ENCODE data around the gene TPX2. TPM values are rescaled to one million over a fixed set of nuclear protein-coding genes. Genes with fewer than 3 reads are reported as not detected.
A peak's percentile ranks its signal among the peaks of the same experiment; 100 is the strongest.

TPX2 gene
- total RNA-seq, 2 experiments from 2014 or later: 166 to 175 TPM

DNA sequence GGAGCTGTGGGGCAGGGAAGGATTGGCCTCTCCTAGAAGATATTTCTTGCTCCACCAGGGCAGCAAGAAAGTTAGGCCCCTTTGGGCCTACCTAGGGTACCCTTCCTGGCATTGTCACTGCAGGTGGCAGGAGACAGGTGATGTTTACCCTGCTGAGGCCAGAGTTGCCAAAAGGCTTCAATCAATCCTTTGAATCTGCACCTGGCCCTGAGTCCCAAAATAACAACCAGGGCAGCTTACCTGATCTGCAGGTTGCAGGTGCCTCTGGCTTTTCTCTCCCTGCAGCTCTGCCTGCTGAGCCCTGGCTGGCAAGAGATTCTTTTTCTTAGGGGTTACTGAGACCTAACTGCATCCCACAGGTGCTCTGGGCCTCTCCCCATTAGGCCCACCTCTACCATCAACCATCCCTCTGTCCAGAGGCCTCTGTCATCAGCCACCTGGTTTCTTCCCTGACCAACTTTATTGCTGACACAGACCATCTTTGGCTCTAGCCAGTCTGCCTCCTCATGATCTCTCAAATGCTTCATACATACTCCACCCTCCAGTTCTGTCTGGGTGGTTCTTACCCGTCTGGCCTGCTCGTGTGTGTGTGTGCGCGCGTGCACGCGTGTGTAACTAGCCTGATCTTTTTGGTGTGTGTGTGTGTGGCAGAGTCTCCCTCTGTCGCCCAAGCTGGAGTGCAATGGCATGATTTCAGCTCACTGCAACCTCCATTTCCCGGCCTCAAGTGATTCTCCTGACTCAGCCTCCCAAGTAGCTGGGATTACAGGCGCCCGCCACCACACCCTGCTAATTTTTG, 30.2 kb upstream of the TPX2 start:
- peaks cover 71% of the 10 kb centered on the region for H3K36me3 Mint-ChIP-seq (ENCODE audit: low read depth)
- H3K9me3 Mint-ChIP-seq: no peaks in the 10 kb centered on the region
- H3K4me3 Mint-ChIP-seq: no peak overlapping the region
- CTCF ChIA-PET: interaction anchor here (0.6 to 1.3 kb wide), 5 partner anchors 9 to 47 kb away, joined by 3 to 6 read pairs (median 3); no protein-coding TSS in a partner anchor
- peak overlapping the region; percentile 61 for H3K27ac Mint-ChIP-seq
- DNase-seq: no peak
- H3K27me3 Mint-ChIP-seq (ENCODE audit: low read depth): no peaks in the 10 kb centered on the region
- H3K4me1 Mint-ChIP-seq (ENCODE audit: low read depth): peaks cover 87% of the 10 kb centered on the region
- intact Hi-C loops (cut with micrococcal nuclease): no loop called here

GRCh38 chr20:31709939-31710338, 29.2 kb upstream of the TPX2 start:
- H3K9me3 Mint-ChIP-seq: no peaks in the 10 kb centered on the region
- H3K4me3 Mint-ChIP-seq: no peak overlapping the region
- peak overlapping the region; percentile 78 for H3K27ac Mint-ChIP-seq
- CTCF ChIA-PET: interaction anchor here (1.1 to 2.0 kb wide), 3 partner anchors 13 to 48 kb away, joined by 3 to 7 read pairs (median 5); partner anchors contain the start of gene BCL2L1
- peaks cover 91% of the 10 kb centered on the region for H3K4me1 Mint-ChIP-seq (ENCODE audit: low read depth)
- intact Hi-C loops (cut with micrococcal nuclease): no loop called here
- DNase-seq: no peak
- peaks cover 78% of the 10 kb centered on the region for H3K36me3 Mint-ChIP-seq (ENCODE audit: low read depth)
- H3K27me3 Mint-ChIP-seq (ENCODE audit: low read depth): no peaks in the 10 kb centered on the region

DNA sequence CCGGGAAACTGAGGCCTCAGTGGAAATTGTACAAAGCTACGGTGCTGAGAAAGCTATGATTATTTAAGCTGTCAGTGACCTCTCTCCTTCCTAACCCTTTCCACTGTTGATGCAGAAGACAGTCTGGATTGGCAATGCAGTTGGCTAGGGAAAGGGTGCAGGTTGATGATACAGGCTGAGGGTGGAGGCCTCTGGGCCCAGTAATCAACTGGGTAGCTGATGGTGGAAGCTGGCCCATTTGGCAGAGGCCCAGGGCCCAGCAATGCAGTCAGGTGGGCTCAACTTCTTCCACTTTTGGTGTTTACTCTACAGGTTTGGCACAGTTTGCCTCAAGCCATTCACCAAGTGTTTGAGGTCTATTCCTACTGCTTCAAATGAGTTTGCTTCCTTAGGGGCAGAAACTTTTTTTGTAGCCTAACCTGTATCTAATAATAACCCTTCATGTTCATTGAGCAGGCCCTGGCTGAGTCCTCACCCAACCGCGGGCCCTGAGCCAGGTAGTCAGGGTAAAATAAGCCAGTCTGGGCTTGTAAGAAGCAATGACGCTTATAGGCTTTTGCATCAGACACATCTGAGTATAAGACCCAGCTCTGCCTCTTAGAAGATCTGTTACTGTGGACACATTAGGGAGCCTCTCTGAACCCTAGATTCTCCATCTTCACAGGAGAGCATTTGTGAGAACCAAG, 28.5 kb upstream of the TPX2 start:
- Mint-ChIP-seq H3K27ac (peak overlapping the region; percentile 78), H3K4me3 (no peak overlapping the region), H3K36me3 (ENCODE audit: low read depth) (peaks cover 84% of the 10 kb centered on the region), H3K9me3 (no peaks in the 10 kb centered on the region), H3K4me1 (ENCODE audit: low read depth) (peaks cover 92% of the 10 kb centered on the region), H3K27me3 (ENCODE audit: low read depth) (no peaks in the 10 kb centered on the region)
- DNase-seq: no peak
- intact Hi-C loops (cut with micrococcal nuclease): no loop called here
- CTCF ChIA-PET: interaction anchor here (1.1 to 2.0 kb wide), 4 partner anchors 13 to 49 kb away, joined by 3 to 9 read pairs (median 6); partner anchors contain the start of gene BCL2L1

DNA sequence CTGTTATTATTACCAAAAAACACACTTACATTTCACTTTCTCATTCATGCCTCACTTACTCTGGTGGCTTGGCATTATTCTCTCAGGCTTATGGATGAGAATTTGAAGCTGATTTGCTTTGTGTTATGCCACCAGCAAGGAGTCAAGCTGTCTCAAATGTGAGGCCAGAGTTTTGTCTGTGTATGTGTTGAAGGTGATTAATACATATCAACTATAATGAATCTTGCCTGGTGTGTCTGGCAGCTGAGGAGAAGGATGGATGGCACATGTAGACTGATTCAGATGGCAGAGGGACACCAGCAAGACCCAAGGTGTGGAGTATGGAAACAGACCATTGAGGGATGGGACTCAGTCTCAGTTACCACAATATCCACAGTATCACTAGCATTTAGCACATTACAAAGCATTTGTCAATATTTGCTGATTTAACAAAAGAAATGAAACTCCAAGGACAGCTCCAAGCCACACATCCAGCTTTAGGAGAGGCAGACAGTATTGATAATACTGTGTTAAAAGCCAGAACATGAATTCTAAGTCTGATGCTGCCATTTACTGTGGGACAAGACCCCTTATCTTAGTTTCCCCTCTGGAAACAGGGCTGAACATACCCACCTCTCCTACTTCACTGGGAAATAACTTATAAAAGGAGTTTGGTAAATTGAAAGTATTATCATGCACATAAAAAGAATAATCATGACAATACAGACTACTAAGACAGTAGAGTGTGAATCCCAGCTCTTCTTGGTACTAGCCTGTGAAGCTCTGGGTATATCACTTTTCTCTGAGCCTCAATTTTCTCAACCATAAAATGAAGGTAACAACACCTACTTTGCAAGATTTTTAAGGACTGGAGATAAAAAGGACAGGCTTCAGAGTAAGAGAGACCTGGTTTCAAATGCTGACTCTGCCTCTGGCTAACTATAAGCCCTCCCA, 27.6 kb upstream of the TPX2 start:
- peaks cover 85% of the 10 kb centered on the region for H3K36me3 Mint-ChIP-seq (ENCODE audit: low read depth)
- peaks cover 92% of the 10 kb centered on the region for H3K4me1 Mint-ChIP-seq (ENCODE audit: low read depth)
- no peak overlapping the region for H3K4me3 Mint-ChIP-seq
- CTCF ChIA-PET: interaction anchor here (1.1 to 2.0 kb wide), 4 partner anchors 12 to 50 kb away, joined by 3 to 9 read pairs (median 6); partner anchors contain the start of gene BCL2L1
- H3K27me3 Mint-ChIP-seq (ENCODE audit: low read depth): no peaks in the 10 kb centered on the region
- no peaks in the 10 kb centered on the region for H3K9me3 Mint-ChIP-seq
- intact Hi-C loops (cut with micrococcal nuclease): no loop called here
- DNase-seq: no peak
- peak overlapping the region; percentile 78 for H3K27ac Mint-ChIP-seq

DNA sequence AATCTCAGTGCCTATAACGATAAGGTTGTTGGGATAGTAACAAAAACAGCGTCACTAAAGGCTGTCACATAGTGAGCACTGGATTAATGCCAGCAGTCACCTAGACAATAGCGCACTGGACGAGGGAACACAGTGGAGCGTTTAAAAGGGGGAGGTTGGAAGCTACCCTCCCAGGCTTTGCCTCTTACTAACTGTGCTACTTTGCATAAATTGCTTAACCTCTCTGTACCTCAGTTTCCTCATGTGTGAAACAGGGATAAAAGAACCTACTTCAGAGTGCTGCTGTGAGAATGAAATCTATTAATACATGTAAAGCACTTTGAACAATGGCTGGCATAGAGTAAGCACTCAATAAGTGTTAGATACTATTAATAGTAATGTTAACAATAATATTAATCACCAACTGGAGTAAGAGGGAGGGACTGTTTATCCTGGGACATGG, 27.0 kb upstream of the TPX2 start:
- no peak overlapping the region for H3K4me3 Mint-ChIP-seq
- CTCF ChIA-PET: interaction anchor here (1.9 to 12.6 kb wide), 4 partner anchors 11 to 51 kb away, joined by 5 to 339 read pairs (median 8); partner anchors contain the start of gene BCL2L1
- H3K27me3 Mint-ChIP-seq (ENCODE audit: low read depth): no peaks in the 10 kb centered on the region
- H3K27ac Mint-ChIP-seq: peak overlapping the region; percentile 73
- peaks cover 85% of the 10 kb centered on the region for H3K36me3 Mint-ChIP-seq (ENCODE audit: low read depth)
- H3K4me1 Mint-ChIP-seq (ENCODE audit: low read depth): peaks cover 92% of the 10 kb centered on the region
- no peak for DNase-seq
- no peaks in the 10 kb centered on the region for H3K9me3 Mint-ChIP-seq
- intact Hi-C loops (cut with micrococcal nuclease): no loop called here

DNA sequence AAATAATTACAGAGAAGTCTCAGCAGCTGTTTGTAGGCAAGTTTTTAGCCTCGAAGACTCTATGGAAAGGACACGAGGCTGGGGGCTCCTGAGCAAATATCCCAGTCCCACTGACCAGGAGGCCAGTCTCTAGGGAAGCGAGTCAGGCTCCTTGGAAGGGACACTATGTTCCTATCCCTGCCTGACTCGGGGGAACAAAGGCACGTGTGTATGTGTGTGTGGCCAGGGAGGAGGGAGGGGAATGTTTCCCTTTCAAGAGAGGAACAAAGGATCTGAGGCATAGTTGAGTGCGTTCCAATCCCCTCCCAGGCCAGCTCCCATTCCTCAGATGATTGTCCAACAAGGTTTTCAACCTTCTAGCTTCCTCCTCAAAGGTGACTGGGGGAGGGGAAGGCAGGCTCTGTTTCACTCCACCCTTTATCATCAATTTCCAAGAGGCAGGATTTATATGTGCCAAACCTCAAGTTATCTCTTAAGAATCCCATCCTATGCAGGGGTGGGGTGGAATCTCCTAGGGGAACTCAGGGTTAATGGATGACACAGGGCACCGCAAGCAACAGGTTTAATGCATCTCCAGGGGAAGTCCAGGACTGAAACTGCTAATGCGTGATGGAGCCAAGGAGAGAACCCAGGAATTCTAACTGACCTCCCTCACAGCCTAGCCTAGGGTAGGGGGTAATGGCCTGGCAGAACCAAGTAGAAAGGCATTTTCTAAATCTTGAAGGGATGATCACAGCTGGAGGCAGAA, 26.4 kb upstream of the TPX2 start:
- peaks cover 91% of the 10 kb centered on the region for H3K4me1 Mint-ChIP-seq (ENCODE audit: low read depth)
- CTCF ChIA-PET: interaction anchor here (1.3 to 12.6 kb wide), 2 partner anchors 52 to 142 kb away, joined by 3 to 339 read pairs; no protein-coding TSS in a partner anchor
- DNase-seq: no peak
- H3K4me3 Mint-ChIP-seq: peak overlapping the region; percentile 44
- intact Hi-C loops (cut with micrococcal nuclease): no loop called here
- H3K27ac Mint-ChIP-seq: peak overlapping the region; percentile 99
- H3K36me3 Mint-ChIP-seq (ENCODE audit: low read depth): peaks cover 84% of the 10 kb centered on the region
- H3K9me3 Mint-ChIP-seq: no peaks in the 10 kb centered on the region
- H3K27me3 Mint-ChIP-seq (ENCODE audit: low read depth): no peaks in the 10 kb centered on the region

DNA sequence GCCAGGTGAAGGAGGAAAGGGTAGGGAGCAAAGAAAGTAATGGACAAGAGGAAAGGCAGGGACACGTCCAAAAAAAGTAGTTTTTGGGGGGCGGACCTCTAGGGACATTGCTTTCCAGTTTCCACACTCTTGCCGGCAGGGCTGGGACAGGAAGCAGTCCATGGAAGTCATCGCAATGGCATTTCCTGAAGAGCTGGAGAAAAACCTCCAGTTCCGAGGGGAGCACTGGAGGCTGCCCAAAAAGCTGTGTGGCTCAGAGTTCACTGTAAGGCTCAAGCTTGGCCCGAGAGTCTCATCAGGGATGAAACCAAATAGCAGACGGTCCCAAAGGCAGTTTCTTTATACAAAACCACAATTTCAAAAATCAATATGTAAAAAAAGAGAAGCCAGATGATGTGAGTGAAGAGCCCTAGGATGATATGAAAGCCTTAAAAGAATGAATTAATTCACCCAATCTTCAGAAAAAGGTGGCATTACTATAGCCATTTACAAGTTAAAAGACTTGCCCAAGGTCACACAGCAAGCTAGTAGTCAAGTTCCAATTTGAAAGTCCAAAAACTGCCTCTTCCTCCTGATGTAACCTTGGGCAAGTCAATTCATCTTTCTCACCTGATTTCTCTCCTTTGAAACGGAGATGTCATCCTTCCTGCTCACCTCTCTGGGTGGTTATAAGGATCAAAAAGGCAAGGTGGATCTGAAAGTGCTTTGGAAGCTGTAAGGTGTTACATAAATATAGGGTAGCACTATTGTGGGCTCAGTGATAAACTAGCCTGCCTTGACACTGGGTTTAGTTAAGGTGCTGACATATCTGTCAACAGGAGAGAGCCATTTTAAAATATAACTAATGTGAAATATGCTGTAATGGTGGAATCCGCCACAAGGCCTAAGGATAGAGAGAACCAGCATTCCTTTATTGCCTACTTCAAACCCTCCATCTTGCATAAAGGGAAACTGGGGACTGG, 25.5 kb upstream of the TPX2 start:
- Mint-ChIP-seq H3K4me3 (peak overlapping the region; percentile 44), H3K27me3 (ENCODE audit: low read depth) (no peaks in the 10 kb centered on the region), H3K36me3 (ENCODE audit: low read depth) (peaks cover 82% of the 10 kb centered on the region), H3K27ac (peak overlapping the region; percentile 99), H3K9me3 (no peaks in the 10 kb centered on the region), H3K4me1 (ENCODE audit: low read depth) (peaks cover 87% of the 10 kb centered on the region)
- CTCF ChIA-PET: interaction anchor here (1.3 to 12.6 kb wide), 2 partner anchors 53 to 141 kb away, joined by 3 to 339 read pairs; no protein-coding TSS in a partner anchor
- DNase-seq: no peak
- intact Hi-C loops (cut with micrococcal nuclease): no loop called here

GRCh38 chr20:31715766-31716165, 23.3 kb upstream of the TPX2 start:
- Mint-ChIP-seq H3K9me3 (no peaks in the 10 kb centered on the region), H3K4me3 (peak overlapping the region; percentile 95), H3K27ac (peak overlapping the region; percentile 99), H3K27me3 (ENCODE audit: low read depth) (no peaks in the 10 kb centered on the region), H3K36me3 (ENCODE audit: low read depth) (peaks cover 91% of the 10 kb centered on the region), H3K4me1 (ENCODE audit: low read depth) (peaks cover 71% of the 10 kb centered on the region)
- CTCF ChIA-PET: interaction anchor here (0.6 to 12.6 kb wide), 5 partner anchors 39 to 80 kb away, joined by 3 to 339 read pairs (median 4); no protein-coding TSS in a partner anchor
- intact Hi-C loops (cut with micrococcal nuclease): loop anchor here (1.0 kb wide), 1 partner anchor 8 kb away; no protein-coding TSS in a partner anchor
- no peak for DNase-seq

- no peaks in the 10 kb centered on the region for H3K9me3 Mint-ChIP-seq
- peak overlapping the region; percentile 95 for H3K4me3 Mint-ChIP-seq
- peaks cover 65% of the 10 kb centered on the region for H3K4me1 Mint-ChIP-seq (ENCODE audit: low read depth)
- no peaks in the 10 kb centered on the region for H3K27me3 Mint-ChIP-seq (ENCODE audit: low read depth)
- no peak for DNase-seq
- CTCF ChIA-PET: interaction anchor here (0.6 to 12.6 kb wide), 8 partner anchors 9 to 83 kb away, joined by 3 to 339 read pairs (median 4); no protein-coding TSS in a partner anchor
- peak overlapping the region; percentile 99 for H3K27ac Mint-ChIP-seq
- H3K36me3 Mint-ChIP-seq (ENCODE audit: low read depth): peaks cover 91% of the 10 kb centered on the region
- intact Hi-C loops (cut with micrococcal nuclease): no loop called here
Measured at GRCh38 chr20:31716351-31716750, 22.7 kb upstream of the TPX2 start.

DNA sequence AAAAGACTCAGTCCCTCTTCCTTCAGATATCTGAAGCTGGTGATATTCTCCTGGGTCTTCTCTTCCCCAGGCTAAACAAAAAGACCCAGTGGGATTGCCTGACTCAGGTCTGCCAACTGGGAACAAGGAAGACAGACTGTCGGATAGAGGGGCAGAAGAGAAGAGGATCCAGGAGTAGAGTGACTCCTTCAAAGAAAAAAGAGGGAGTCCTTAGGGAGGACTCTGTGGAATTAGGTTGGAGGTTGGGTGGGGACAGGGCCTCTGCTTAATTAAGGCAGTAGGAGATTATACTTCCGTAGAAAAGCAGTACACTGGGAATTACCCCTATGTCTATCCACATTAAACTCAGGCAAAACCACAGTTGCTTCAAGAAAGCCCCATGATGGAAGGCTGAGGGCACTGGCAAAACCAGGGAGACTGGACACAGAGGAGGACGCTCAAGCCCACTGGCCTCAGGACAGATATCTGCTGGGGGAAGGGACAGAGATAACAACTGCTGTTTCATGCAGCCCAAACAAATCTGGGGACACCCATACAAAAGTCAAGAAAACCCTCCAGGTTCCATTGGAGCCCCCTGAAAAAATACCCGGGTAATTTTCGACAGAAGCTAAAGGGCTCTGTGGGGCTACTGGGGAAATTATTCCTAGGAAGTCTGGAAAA, 22.1 kb upstream of the TPX2 start:
- Mint-ChIP-seq H3K27me3 (ENCODE audit: low read depth) (no peaks in the 10 kb centered on the region), H3K4me1 (ENCODE audit: low read depth) (peaks cover 60% of the 10 kb centered on the region), H3K9me3 (no peaks in the 10 kb centered on the region), H3K36me3 (ENCODE audit: low read depth) (peaks cover 92% of the 10 kb centered on the region), H3K27ac (peak overlapping the region; percentile 99), H3K4me3 (peak overlapping the region; percentile 95)
- CTCF ChIA-PET: interaction anchor here (0.6 to 12.6 kb wide), 9 partner anchors 10 to 160 kb away, joined by 3 to 339 read pairs (median 4); no protein-coding TSS in a partner anchor
- intact Hi-C loops (cut with micrococcal nuclease): loop anchor here (1.0 kb wide), 3 partner anchors 18 to 42 kb away; partner anchors contain the start of gene TPX2
- DNase-seq: no peak
